Measurements from ENCODE around the gene TMTC2. TPM values are rescaled to one million over a fixed set of nuclear protein-coding genes. Genes with fewer than 3 reads are reported as not detected.

TMTC2 gene
- total RNA-seq, 4 donors from 2014 or later = 10.5 to 15.9 (median 11.5) TPM

DNA sequence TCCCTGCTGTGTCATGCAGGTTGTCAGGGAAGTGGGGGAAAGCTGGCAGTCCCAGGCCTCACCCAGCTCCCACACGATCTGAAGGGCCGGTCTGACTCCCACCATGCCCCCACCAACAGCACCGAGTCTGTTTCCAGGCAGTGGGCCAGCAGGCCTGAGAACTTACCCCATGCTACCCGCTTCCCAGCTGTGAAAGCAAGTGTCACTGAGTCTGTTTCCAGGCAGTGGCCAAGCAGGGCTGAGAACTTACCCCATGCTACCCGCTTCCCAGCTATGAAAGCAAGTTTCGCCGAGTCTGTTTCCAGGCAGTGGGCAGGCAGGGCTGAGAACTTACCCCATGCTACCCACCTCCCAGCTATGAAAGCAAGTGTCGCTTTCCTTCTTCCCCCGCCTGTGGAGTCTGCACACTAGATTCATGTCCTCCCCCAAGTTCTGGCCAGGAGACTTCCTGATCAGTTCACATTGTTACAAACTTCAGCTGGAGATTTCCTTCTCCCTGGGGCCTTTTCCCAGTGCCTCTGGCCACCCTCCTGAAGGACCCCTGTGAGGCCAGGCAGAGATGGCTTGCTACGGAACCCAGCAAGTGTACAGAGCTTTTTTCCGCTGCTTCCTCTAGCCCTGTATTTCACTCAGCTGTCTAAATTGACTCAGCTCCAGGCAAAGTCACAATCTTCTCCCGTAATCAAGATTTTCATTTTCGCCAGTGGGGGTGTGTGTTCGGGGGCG lies 435.4 kb downstream of the TMTC2 start:
- ATAC-seq (ENCODE audit: low FRiP score) = no peak

DNA sequence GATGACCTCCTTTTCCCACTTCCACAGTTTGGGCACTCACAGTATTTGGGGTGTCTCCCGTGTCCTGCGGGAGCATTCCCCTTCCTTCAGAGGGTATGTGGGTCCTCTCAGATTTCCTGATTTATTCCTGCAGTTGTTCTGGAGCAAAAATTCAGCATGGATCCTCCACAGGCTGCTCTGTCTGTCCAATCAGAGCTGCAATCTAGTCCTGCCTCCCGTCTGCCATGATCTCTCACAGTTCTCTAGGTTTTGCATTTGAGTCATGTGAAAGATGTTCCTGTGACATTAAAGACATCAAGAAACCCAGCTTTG lies 435.9 kb downstream of the TMTC2 start:
- no peak for ATAC-seq (ENCODE audit: low FRiP score)
- no peak for DNase-seq (ENCODE audit: low spot score)
- TF ChIP-seq, protein P1, sequence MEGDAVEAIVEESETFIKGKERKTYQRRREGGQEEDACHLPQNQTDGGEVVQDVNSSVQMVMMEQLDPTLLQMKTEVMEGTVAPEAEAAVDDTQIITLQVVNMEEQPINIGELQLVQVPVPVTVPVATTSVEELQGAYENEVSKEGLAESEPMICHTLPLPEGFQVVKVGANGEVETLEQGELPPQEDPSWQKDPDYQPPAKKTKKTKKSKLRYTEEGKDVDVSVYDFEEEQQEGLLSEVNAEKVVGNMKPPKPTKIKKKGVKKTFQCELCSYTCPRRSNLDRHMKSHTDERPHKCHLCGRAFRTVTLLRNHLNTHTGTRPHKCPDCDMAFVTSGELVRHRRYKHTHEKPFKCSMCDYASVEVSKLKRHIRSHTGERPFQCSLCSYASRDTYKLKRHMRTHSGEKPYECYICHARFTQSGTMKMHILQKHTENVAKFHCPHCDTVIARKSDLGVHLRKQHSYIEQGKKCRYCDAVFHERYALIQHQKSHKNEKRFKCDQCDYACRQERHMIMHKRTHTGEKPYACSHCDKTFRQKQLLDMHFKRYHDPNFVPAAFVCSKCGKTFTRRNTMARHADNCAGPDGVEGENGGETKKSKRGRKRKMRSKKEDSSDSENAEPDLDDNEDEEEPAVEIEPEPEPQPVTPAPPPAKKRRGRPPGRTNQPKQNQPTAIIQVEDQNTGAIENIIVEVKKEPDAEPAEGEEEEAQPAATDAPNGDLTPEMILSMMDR (IDR thresholded peaks at IDR 0.05) = no peak

More for the DNA sequence above, 435.4 kb downstream of the TMTC2 start:
- TF ChIP-seq, protein P1 (IDR thresholded peaks at IDR 0.05) = no peak
- no peak for DNase-seq (ENCODE audit: low spot score)

DNA sequence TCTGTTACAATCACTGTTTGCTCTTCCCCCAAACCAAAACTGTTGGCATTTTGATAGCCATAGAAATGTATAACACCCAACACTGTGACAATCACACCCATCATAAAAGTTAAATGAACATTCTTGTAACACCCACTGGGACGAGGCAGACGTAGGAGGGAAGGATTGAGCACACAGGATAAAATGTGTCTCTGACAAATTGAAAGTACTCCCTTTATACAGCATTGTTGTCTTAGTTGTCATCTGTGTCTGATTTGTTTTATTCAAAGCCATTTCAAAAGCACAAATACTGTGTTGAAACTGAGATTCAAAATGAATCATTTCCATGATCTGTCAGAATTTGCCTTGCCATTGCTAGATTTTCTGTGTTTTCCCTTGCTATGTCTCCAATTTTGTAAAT lies 436.3 kb downstream of the TMTC2 start:
- ATAC-seq (ENCODE audit: low FRiP score) = no peak
- TF ChIP-seq, protein P1 (IDR thresholded peaks at IDR 0.05) = no peak
- DNase-seq (ENCODE audit: low spot score) = no peak

DNA sequence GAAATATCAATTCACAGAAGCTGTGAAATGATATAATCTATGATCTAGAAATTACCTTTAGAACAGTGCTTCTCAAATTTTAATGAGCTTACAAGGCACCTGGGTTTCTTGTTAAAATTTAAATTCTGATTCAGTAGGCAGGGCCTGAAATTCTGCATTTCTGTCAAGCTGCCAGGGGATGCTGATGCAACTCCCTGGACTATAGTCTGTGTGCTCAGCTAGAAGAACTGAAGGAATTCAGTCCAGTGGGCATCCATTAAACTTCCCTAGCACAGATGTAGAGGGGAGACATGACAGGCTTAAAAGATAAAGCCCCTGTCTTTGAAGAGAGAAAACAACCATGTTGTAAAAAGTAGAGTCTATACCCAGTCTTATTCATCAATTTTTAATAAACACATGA lies 441.8 kb downstream of the TMTC2 start:
- TF ChIP-seq, protein P1 (IDR thresholded peaks at IDR 0.05) = no peak
- ATAC-seq (ENCODE audit: low FRiP score) = no peak
- no peak for DNase-seq (ENCODE audit: low spot score)

DNA sequence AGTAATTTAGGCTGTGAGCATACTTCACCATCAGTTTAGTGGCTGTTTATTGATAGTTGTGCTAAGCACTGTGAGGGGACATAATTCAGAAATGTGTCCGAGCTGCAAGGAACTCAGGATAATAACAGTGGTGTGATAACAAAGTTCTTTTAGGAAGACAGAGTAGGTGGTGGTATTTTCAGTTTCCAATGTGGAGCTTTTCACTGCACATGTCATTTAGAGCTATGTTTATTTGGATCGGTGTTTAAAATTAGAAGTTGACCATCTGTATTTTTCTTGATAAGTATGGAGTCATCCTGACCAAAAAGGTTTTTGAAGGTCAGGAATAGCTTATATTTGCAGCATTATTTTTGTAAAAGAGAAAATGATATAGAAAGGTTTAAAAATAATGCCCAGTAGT lies 443.5 kb downstream of the TMTC2 start:
- ATAC-seq (ENCODE audit: low FRiP score) (no peak), DNase-seq (ENCODE audit: low spot score) (no peak)
- TF ChIP-seq, protein P1 (IDR thresholded peaks at IDR 0.05) = no peak

DNA sequence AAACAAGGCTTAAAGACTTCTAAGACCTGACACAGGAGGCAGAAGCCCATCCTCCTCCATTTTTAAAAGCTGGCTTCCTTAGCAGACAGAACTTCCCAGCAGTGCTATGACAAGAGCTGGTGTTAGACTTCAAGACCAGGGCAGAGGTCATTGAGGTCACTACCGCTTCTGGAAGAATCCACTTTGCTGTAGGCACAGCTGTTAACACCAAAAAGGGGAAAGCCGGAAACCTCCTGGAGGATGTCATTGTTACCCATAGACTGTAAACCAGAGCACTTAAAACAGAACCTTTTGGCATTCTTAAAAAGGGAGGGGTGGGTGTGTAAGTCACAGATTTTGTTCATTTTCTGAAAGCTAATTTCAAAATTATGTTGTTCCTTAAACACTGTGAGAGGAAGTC lies 445.7 kb downstream of the TMTC2 start:
- ATAC-seq (ENCODE audit: low FRiP score) = no peak

DNA sequence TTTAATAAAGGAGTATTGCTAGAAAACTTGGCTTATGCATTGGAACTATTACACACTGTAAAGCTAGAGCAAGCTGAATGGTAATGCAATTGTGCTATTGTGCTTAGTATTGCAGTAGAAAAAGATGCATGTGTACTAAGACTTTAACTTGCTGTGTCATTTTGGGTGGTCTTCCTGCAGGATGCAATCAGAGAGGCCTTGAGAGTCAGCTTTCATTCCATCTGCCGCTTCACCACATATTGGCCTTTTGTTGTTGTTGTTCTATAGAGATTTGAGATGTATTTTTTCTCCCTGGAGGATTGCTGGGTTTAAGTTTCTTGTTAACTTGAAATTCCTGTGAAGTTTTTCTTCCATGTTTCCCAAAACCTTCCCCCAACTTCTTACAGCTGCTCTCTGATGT lies 449.7 kb downstream of the TMTC2 start:
- no peak for DNase-seq (ENCODE audit: low spot score)
- no peak for ATAC-seq (ENCODE audit: low FRiP score)
- TF ChIP-seq, protein P1 (IDR thresholded peaks at IDR 0.05) = no peak

More for the DNA sequence above, 445.7 kb downstream of the TMTC2 start:
- TF ChIP-seq, protein P1 (IDR thresholded peaks at IDR 0.05) = no peak
- no peak for DNase-seq (ENCODE audit: low spot score)
